ENCODE results near the gene DTX4. TPM values are rescaled to one million over a fixed set of nuclear protein-coding genes. Genes with fewer than 3 reads are reported as not detected.

The DTX4 gene
- total RNA-seq, 1 experiment from 2014 or later = 7.6 TPM

- H3K9ac ChIP-seq (ENCODE audit: low read length) = peak overlapping the region; percentile 61
- H3K4me3 ChIP-seq (replicated peaks in 1 of 2; ENCODE audit: low read depth in 1 of 2, low read length in 2 of 2) = peak overlapping the region; percentile 55 to 79
- BruUV-seq (replicated peaks) = no TSS peak
- H2AFZ ChIP-seq (ENCODE audit: low read depth, low read length, poor library complexity, severe bottlenecking) = no peak overlapping the region
- H3K9me2 ChIP-seq (ENCODE audit: insufficient read depth) = no peaks in the 10 kb centered on the region
- RAD21 ChIA-PET (ENCODE audit: low non-redundant PET in 1 of 2, low total read pairs in 2 of 2, uncharacterized antibody in 2 of 2, unreplicated experiment in 2 of 2) = interaction anchor here in 1 of 2 experiments (0.9 kb wide), 1 partner anchor 13 kb away, joined by 3 read pairs; no protein-coding TSS in a partner anchor
- no peaks in the 10 kb centered on the region for H4K20me1 ChIP-seq (ENCODE audit: insufficient read depth)
- peak overlapping the region; percentile 84 for H3K4me2 ChIP-seq (ENCODE audit: low read length)
- ATAC-seq = peak; percentile 52
- peak; percentile 86 for DNase-seq (ENCODE audit: low read depth, low spot score)
- H3K4me1 ChIP-seq (ENCODE audit: control insufficient read depth in 1 of 2, insufficient read depth in 2 of 2, low read length in 2 of 2) = peaks cover 15 to 34% of the 10 kb centered on the region in 2 experiments
- H3K27ac ChIP-seq (ENCODE audit: low read depth, low read length) = peak overlapping the region; percentile 75
- H3K9me3 ChIP-seq (ENCODE audit: control insufficient read depth in 1 of 2, insufficient read depth in 1 of 2, low read depth in 1 of 2, low read length in 2 of 2) = no peaks in the 10 kb centered on the region
- POLR2A ChIA-PET = interaction anchor here (1.0 to 1.4 kb wide), 3 partner anchors 9 to 42 kb away, joined by 3 to 6 read pairs (median 3); no protein-coding TSS in a partner anchor
- intact Hi-C loops (cut with micrococcal nuclease) = loop anchor here (5.0 to 10.0 kb wide), 2 partner anchors 220 to 567 kb away; partner anchors contain the start of genes LPXN and ZFP91
- H3K79me2 ChIP-seq (ENCODE audit: insufficient read depth, low read length) = peaks cover 9% of the 10 kb centered on the region; the same call in 1 of the 2 replicates
- H3K27me3 ChIP-seq (ENCODE audit: insufficient read depth, low read length) = no peaks in the 10 kb centered on the region
- peaks cover 0 to 11% of the 10 kb centered on the region in 2 experiments; a peak in 3 of 4 replicates for H3K36me3 ChIP-seq (ENCODE audit: control insufficient read depth in 1 of 2, insufficient read depth in 2 of 2, low read length in 2 of 2)
- CTCF ChIA-PET = interaction anchor here (1.2 to 7.7 kb wide), 4 partner anchors 9 to 41 kb away, joined by 3 to 59 read pairs (median 13); partner anchors contain the start of gene DTX4
- TF ChIP-seq EGR1 (IDR thresholded peaks at IDR 0.05; ENCODE audit: low read depth) (no peak), FOSL1 (IDR thresholded peaks at IDR 0.05; ENCODE audit: low read depth) (peak; percentile 14; the same call in 1 of the 2 replicates), CBX3 (IDR thresholded peaks at IDR 0.05; ENCODE audit: low read depth) (peak; percentile 99), CTCF (IDR thresholded peaks at IDR 0.05 in 2 of 3, conservative IDR thresholded peaks at IDR 0.05 in 1 of 3; ENCODE audit: borderline replicate concordance in 1 of 3, insufficient read depth in 1 of 3, low read depth in 2 of 3, low read length in 2 of 3) (peak; percentile 27 to 43 (median 35); a peak in 3 of 6 replicates), SP1 (IDR thresholded peaks at IDR 0.05; ENCODE audit: low read depth) (peak; percentile 58), TCF7L2 (IDR thresholded peaks at IDR 0.05; ENCODE audit: borderline replicate concordance, extremely low read depth, insufficient read depth, insufficient read length) (no peak), POLR2A (IDR thresholded peaks at IDR 0.05; ENCODE audit: borderline replicate concordance, extremely low read depth, insufficient read depth, insufficient read length) (no peak), RAD21 (IDR thresholded peaks at IDR 0.05; ENCODE audit: low read depth) (no peak), ATF3 (IDR thresholded peaks at IDR 0.05) (no peak), MAX (IDR thresholded peaks at IDR 0.05) (peak; percentile 99), EZH2phosphoT487 (IDR thresholded peaks at IDR 0.05; ENCODE audit: borderline replicate concordance) (no peak), REST (IDR thresholded peaks at IDR 0.05; ENCODE audit: low read depth) (no peak), JUND (IDR thresholded peaks at IDR 0.05) (no peak), SRF (IDR thresholded peaks at IDR 0.05; ENCODE audit: low read depth) (no peak), ELF1 (IDR thresholded peaks at IDR 0.05; ENCODE audit: borderline replicate concordance, low read depth) (peak; percentile 66), ZBTB33 (IDR thresholded peaks at IDR 0.05; ENCODE audit: extremely low read depth, insufficient replicate concordance, low read length) (no peak), ZFX (IDR thresholded peaks at IDR 0.05) (peak; percentile 30; the same call in 1 of the 2 replicates), POLR2AphosphoS5 (IDR thresholded peaks at IDR 0.05; ENCODE audit: low read depth, low read length) (peak; percentile 64)
Observed at GRCh38 chr11:59144579-59145345, 27.2 kb upstream of the DTX4 start.

Measured in HCT116 (cell line).